ENCODE data around the gene CSNK2B.

DNA sequence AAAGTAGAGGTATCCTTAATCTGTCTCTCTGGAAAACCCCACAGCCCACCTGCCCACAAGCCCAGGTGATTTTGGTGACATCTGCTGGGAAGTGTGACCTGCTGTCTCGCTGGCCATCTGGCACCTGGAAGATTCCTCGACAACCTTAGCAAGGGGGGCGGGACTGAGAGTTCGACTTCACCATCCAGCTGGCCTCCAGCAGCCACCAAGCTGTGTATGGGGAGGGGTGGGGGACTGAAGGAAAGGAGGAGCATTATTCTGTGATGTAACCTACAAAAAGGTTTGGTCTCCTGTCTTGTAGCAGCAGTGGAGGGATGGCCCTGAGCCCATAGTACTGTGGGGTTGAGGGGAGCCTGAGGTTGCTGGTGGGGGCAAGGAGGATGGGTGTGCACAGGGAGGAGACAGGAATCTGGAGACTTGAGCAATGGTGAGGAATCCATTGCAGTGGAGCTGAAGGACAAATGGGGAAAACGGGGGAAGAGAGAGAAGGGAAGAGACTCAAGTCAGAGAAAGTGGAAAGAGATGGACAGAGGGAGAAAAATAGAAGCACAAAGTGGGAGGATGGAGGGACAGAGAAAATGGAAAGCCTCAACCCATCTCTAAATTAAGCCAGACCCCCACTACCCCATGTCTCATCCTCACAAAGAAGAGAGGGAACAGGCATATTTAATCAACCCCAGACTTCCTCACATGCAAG lies 44.8 kb downstream of the CSNK2B start:
- no peak for TF ChIP-seq EZH2 (IDR thresholded peaks at IDR 0.05)
- TF ChIP-seq, protein P1, sequence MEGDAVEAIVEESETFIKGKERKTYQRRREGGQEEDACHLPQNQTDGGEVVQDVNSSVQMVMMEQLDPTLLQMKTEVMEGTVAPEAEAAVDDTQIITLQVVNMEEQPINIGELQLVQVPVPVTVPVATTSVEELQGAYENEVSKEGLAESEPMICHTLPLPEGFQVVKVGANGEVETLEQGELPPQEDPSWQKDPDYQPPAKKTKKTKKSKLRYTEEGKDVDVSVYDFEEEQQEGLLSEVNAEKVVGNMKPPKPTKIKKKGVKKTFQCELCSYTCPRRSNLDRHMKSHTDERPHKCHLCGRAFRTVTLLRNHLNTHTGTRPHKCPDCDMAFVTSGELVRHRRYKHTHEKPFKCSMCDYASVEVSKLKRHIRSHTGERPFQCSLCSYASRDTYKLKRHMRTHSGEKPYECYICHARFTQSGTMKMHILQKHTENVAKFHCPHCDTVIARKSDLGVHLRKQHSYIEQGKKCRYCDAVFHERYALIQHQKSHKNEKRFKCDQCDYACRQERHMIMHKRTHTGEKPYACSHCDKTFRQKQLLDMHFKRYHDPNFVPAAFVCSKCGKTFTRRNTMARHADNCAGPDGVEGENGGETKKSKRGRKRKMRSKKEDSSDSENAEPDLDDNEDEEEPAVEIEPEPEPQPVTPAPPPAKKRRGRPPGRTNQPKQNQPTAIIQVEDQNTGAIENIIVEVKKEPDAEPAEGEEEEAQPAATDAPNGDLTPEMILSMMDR (IDR thresholded peaks at IDR 0.05): no peak
- no peak for TF ChIP-seq EZH2phosphoT487 (IDR thresholded peaks at IDR 0.05)
